Stimulated activated CD4-positive, alpha-beta T cell treated with anti-CD3 and anti-CD28 coated beads, Interleukin-12 subunit alpha, Interleukin-12 subunit beta, amount 100 ng/mL, for 24 hours (primary cell): ENCODE data around the gene GPX3.

Experiments
- DNase-seq, 2 experiments: peaks; one replicate each; pipeline ENCODE4 v3.0.0-alpha.2; 2020; ENCODE audit warnings: low read depth in 2 of 2

Gene GPX3

GRCh38 chr5:151012862-151013261, 7.5 kb upstream of the GPX3 start:
- no peak for DNase-seq

- no peak for DNase-seq
These were observed 5.6 kb upstream of the GPX3 start for GRCh38 chr5:151014680-151015343.

GRCh38 chr5:151015974-151016587, 4.3 kb upstream of the GPX3 start:
- no peak for DNase-seq

- no peak for DNase-seq
These were observed 3.7 kb upstream of the GPX3 start for GRCh38 chr5:151016700-151017099.

GRCh38 chr5:151017897-151018296, 2.5 kb upstream of the GPX3 start:
- DNase-seq, result no peak

GRCh38 chr5:151018846-151019245, 1.5 kb upstream of the GPX3 start:
- DNase-seq, result no peak

GRCh38 chr5:151019331-151019730, 1.1 kb upstream of the GPX3 start:
- no peak for DNase-seq

GRCh38 chr5:151021746-151022145, 1.4 kb downstream of the GPX3 start:
- no peak for DNase-seq

- DNase-seq, result no peak
These were observed 2.2 kb downstream of the GPX3 start for GRCh38 chr5:151022511-151023018.

- DNase-seq, result no peak
These were observed 2.7 kb downstream of the GPX3 start for GRCh38 chr5:151023047-151023615.

GRCh38 chr5:151023651-151024050, 3.3 kb downstream of the GPX3 start:
- no peak for DNase-seq

- no peak for DNase-seq
These were observed 4.3 kb downstream of the GPX3 start for GRCh38 chr5:151024440-151025249.

- DNase-seq, result no peak
These were observed 4.8 kb downstream of the GPX3 start for GRCh38 chr5:151025250-151025606.

GRCh38 chr5:151026088-151026487, 5.7 kb downstream of the GPX3 start:
- DNase-seq, result no peak

- no peak for DNase-seq
These were observed 6.3 kb downstream of the GPX3 start for GRCh38 chr5:151026679-151027078.

- no peak for DNase-seq
These were observed 7.6 kb downstream of the GPX3 start for GRCh38 chr5:151027961-151028479.

GRCh38 chr5:151028717-151029116, 8.3 kb downstream of the GPX3 start:
- DNase-seq, result no peak

GRCh38 chr5:151029179-151030055, 9.0 kb downstream of the GPX3 start:
- DNase-seq, result no peak

- DNase-seq, result no peak
These were observed 9.6 kb downstream of the GPX3 start for GRCh38 chr5:151030056-151030336.

- no peak for DNase-seq
These were observed 10.0 kb downstream of the GPX3 start for GRCh38 chr5:151030379-151030778.

- no peak for DNase-seq
These were observed 11.2 kb downstream of the GPX3 start for GRCh38 chr5:151031554-151031953.
